ENCODE measurements around the gene FAM135A.

The FAM135A gene

DNA sequence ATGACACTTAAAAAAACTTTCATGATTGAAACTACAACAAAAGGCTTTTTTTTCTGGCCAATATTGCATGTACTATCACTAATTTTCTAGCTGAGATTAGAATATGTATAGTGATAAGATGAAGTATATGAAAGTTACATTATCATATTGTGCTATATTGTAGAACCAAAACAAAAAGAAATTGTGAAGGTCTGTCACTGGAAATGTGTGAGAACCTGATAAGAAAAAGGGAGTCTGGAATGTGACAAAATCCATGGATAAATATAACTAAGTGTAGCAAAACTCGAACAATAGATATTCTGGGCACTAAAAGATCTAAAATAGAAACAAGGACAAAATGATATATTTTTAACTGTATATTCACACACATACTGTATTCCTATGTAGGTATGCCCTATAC lies 36.7 kb upstream of the FAM135A start:
- TF ChIP-seq POLR2AphosphoS5 (IDR thresholded peaks at IDR 0.05; ENCODE audit: borderline replicate concordance, low read depth, low read length) (no peak), EZH2 (IDR thresholded peaks at IDR 0.05) (no peak), FOXP2 (optimal IDR thresholded peaks at IDR 0.05; ENCODE audit: control extremely low read depth, extremely low read length, insufficient read depth) (no peak)
- Histone ChIP-seq H3K27ac (no peak overlapping the region), H3K9me3 (ENCODE audit: low read depth, low read length) (no peaks in the 10 kb centered on the region), H3K36me3 (ENCODE audit: insufficient read depth, low read length) (no peaks in the 10 kb centered on the region), H3K9ac (ENCODE audit: insufficient read length) (no peak overlapping the region), H3K4me3 (no peak overlapping the region)
- no peak for DNase-seq (ENCODE audit: low read depth, low spot score)

GRCh38 chr6:70377372-70377771 lies 35.9 kb upstream of the FAM135A start:
- Histone ChIP-seq H3K27ac (no peak overlapping the region), H3K9me3 (ENCODE audit: low read depth, low read length) (no peaks in the 10 kb centered on the region), H3K36me3 (ENCODE audit: insufficient read depth, low read length) (no peaks in the 10 kb centered on the region), H3K4me3 (no peak overlapping the region), H3K9ac (ENCODE audit: insufficient read length) (no peak overlapping the region)
- no peak for TF ChIP-seq EZH2 (IDR thresholded peaks at IDR 0.05)
- no peak for TF ChIP-seq POLR2AphosphoS5 (IDR thresholded peaks at IDR 0.05; ENCODE audit: borderline replicate concordance, low read depth, low read length)
- TF ChIP-seq FOXP2 (optimal IDR thresholded peaks at IDR 0.05; ENCODE audit: control extremely low read depth, extremely low read length, insufficient read depth): no peak
- no peak for DNase-seq (ENCODE audit: low read depth, low spot score)

GRCh38 chr6:70379473-70380013 lies 33.8 kb upstream of the FAM135A start:
- no peaks in the 10 kb centered on the region for H3K36me3 ChIP-seq (ENCODE audit: insufficient read depth, low read length)
- DNase-seq (ENCODE audit: low read depth, low spot score): no peak
- no peak overlapping the region for H3K9ac ChIP-seq (ENCODE audit: insufficient read length)
- H3K9me3 ChIP-seq (ENCODE audit: low read depth, low read length): no peaks in the 10 kb centered on the region
- no peak overlapping the region for H3K27ac ChIP-seq
- TF ChIP-seq FOXP2 (optimal IDR thresholded peaks at IDR 0.05; ENCODE audit: control extremely low read depth, extremely low read length, insufficient read depth): no peak
- no peak for TF ChIP-seq POLR2AphosphoS5 (IDR thresholded peaks at IDR 0.05; ENCODE audit: borderline replicate concordance, low read depth, low read length)
- no peak overlapping the region for H3K4me3 ChIP-seq

DNA sequence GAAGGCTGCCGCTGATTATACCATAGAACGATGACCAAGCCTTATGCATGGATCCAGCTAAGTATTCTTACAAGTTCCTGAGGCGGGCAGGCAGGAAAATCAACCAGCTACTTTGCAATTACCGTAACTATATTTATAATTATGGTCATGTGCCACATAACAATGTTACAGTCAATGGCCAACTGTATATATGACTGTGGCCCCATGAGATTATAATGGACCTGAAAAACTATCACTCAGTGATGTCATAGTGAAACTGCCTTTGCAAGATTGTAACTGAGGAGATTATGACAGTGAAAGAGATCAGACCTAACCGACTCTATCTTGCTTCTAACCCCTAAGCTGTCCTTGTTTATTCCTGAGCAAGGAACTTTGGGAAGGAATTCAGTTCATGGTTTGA lies 33.1 kb upstream of the FAM135A start:
- no peak for DNase-seq (ENCODE audit: low read depth, low spot score)
- Histone ChIP-seq H3K4me3 (no peak overlapping the region), H3K36me3 (ENCODE audit: insufficient read depth, low read length) (no peaks in the 10 kb centered on the region), H3K27ac (no peak overlapping the region), H3K9me3 (ENCODE audit: low read depth, low read length) (no peaks in the 10 kb centered on the region), H3K9ac (ENCODE audit: insufficient read length) (no peak overlapping the region)
- TF ChIP-seq POLR2AphosphoS5 (IDR thresholded peaks at IDR 0.05; ENCODE audit: borderline replicate concordance, low read depth, low read length): no peak

- Histone ChIP-seq H3K36me3 (ENCODE audit: insufficient read depth, low read length) (no peaks in the 10 kb centered on the region), H3K9me3 (ENCODE audit: low read depth, low read length) (no peaks in the 10 kb centered on the region), H3K27ac (no peak overlapping the region), H3K4me3 (no peak overlapping the region), H3K9ac (ENCODE audit: insufficient read length) (no peak overlapping the region)
- no peak for DNase-seq (ENCODE audit: low read depth, low spot score)
- no peak for TF ChIP-seq EZH2 (IDR thresholded peaks at IDR 0.05)
- no peak for TF ChIP-seq FOXP2 (optimal IDR thresholded peaks at IDR 0.05; ENCODE audit: control extremely low read depth, extremely low read length, insufficient read depth)
- TF ChIP-seq POLR2AphosphoS5 (IDR thresholded peaks at IDR 0.05; ENCODE audit: borderline replicate concordance, low read depth, low read length): no peak
Measured at GRCh38 chr6:70380771-70381416, 32.4 kb upstream of the FAM135A start.

DNA sequence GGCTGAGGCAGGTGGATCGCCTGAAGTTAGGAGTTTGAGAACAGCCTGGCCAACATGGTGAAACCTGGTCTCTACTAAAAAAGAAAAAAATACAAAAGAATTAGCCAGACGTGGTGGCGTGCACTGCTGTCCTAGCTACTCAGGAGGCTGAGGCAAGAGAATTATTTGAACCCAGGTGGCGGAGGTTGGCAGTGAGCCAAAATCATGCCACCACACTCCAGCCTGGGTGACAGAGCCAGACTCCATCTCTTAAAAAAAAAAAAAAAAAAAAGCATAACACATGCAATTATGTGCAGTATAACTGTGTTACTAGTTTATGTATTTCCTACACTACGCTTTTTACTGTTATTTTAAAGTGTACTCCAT lies 31.9 kb upstream of the FAM135A start:
- Histone ChIP-seq H3K4me3 (no peak overlapping the region), H3K9ac (ENCODE audit: insufficient read length) (no peak overlapping the region), H3K9me3 (ENCODE audit: low read depth, low read length) (no peaks in the 10 kb centered on the region), H3K36me3 (ENCODE audit: insufficient read depth, low read length) (no peaks in the 10 kb centered on the region), H3K27ac (no peak overlapping the region)
- no peak for DNase-seq (ENCODE audit: low read depth, low spot score)
- no peak for TF ChIP-seq EZH2 (IDR thresholded peaks at IDR 0.05)
- no peak for TF ChIP-seq FOXP2 (optimal IDR thresholded peaks at IDR 0.05; ENCODE audit: control extremely low read depth, extremely low read length, insufficient read depth)
- no peak for TF ChIP-seq POLR2AphosphoS5 (IDR thresholded peaks at IDR 0.05; ENCODE audit: borderline replicate concordance, low read depth, low read length)

DNA sequence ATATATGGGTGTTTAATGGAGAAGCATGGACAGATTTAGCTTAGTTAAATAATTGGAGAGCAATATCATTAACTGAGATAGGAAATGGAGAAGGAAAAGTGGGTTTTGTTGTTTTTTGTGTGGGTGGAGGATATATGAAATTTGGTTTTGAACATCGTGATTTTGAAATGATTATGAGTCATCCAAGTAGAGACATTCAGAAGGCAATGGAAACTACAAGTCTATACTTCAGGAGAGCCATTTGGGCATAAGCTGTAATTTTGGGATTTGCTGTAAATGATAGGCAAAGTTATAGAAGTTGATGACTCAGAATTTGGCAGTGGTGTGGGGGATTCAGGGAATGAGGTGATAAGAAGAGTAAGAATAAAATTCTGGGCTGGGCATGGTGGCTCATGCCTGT lies 27.4 kb upstream of the FAM135A start:
- TF ChIP-seq FOXP2 (optimal IDR thresholded peaks at IDR 0.05; ENCODE audit: control extremely low read depth, extremely low read length, insufficient read depth) (no peak), EZH2 (IDR thresholded peaks at IDR 0.05) (no peak), POLR2AphosphoS5 (IDR thresholded peaks at IDR 0.05; ENCODE audit: borderline replicate concordance, low read depth, low read length) (no peak)
- Histone ChIP-seq H3K4me3 (no peak overlapping the region), H3K27ac (no peak overlapping the region), H3K36me3 (ENCODE audit: insufficient read depth, low read length) (no peaks in the 10 kb centered on the region), H3K9ac (ENCODE audit: insufficient read length) (no peak overlapping the region), H3K9me3 (ENCODE audit: low read depth, low read length) (no peaks in the 10 kb centered on the region)
- no peak for DNase-seq (ENCODE audit: low read depth, low spot score)

- no peaks in the 10 kb centered on the region for H3K9me3 ChIP-seq (ENCODE audit: low read depth, low read length)
- no peak overlapping the region for H3K9ac ChIP-seq (ENCODE audit: insufficient read length)
- H3K4me3 ChIP-seq: no peak overlapping the region
- no peak for DNase-seq (ENCODE audit: low read depth, low spot score)
- no peak overlapping the region for H3K27ac ChIP-seq
- H3K36me3 ChIP-seq (ENCODE audit: insufficient read depth, low read length): no peaks in the 10 kb centered on the region
- TF ChIP-seq EZH2 (IDR thresholded peaks at IDR 0.05): no peak
- TF ChIP-seq POLR2AphosphoS5 (IDR thresholded peaks at IDR 0.05; ENCODE audit: borderline replicate concordance, low read depth, low read length): no peak
- no peak for TF ChIP-seq FOXP2 (optimal IDR thresholded peaks at IDR 0.05; ENCODE audit: control extremely low read depth, extremely low read length, insufficient read depth)
Measured at GRCh38 chr6:70388814-70389213, 24.5 kb upstream of the FAM135A start.

DNA sequence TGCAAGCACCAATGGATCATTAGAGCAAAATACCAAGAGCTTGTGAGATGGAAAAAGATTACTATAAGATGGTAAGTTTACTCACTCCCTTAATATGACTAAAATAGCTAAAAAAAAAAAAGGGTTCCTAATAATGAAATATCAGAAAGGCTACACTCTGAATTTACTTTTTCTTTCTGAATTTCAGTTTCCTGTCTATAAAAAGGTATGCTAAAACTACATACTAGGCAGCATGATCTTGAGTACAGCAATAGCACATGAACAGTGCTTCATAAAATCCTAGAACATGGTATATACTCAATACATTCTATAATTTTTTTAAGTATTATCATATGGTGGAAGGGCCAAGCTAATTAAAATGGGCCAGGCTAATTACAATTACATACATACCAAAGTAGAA lies 24.0 kb upstream of the FAM135A start:
- no peak for TF ChIP-seq POLR2AphosphoS5 (IDR thresholded peaks at IDR 0.05; ENCODE audit: borderline replicate concordance, low read depth, low read length)
- TF ChIP-seq FOXP2 (optimal IDR thresholded peaks at IDR 0.05; ENCODE audit: control extremely low read depth, extremely low read length, insufficient read depth): no peak
- TF ChIP-seq EZH2 (IDR thresholded peaks at IDR 0.05): no peak
- Histone ChIP-seq H3K4me3 (no peak overlapping the region), H3K36me3 (ENCODE audit: insufficient read depth, low read length) (no peaks in the 10 kb centered on the region), H3K9me3 (ENCODE audit: low read depth, low read length) (no peaks in the 10 kb centered on the region), H3K27ac (no peak overlapping the region), H3K9ac (ENCODE audit: insufficient read length) (no peak overlapping the region)
- no peak for DNase-seq (ENCODE audit: low read depth, low spot score)

All from SK-N-MC (cell line).